Mononuclear cell (primary cell): ENCODE measurements around the gene KIR2DL4. TPM values are rescaled to one million over a fixed set of nuclear protein-coding genes. Genes with fewer than 3 reads are reported as not detected.
"Not testable (repeated sequence)": the region's sequence is repeated elsewhere in the genome, so short reads cannot be mapped to it uniquely, and the experiment has no call there.

Experiments
- H3K27me3 ChIP-seq: 2 replicates; pipeline ENCODE4 v1.6.0; 2011; ENCODE audit warnings: low read length, control low read depth; ENCODE audit not compliant: insufficient read depth
- H3K4me1 ChIP-seq: 2 replicates; pipeline ENCODE4 v1.5.1; 2011; ENCODE audit warnings: mild to moderate bottlenecking, low read length, control low read depth; ENCODE audit not compliant: insufficient read depth
- H3K4me3 ChIP-seq: 2 replicates; pipeline ENCODE4 v1.5.1; 2011; ENCODE audit warnings: mild to moderate bottlenecking, low read length, moderate library complexity
- H3K9me3 ChIP-seq: 2 replicates; pipeline ENCODE4 v1.5.1; 2011; ENCODE audit warnings: low read depth, mild to moderate bottlenecking, control low read depth, low read length
- total RNA-seq: library from RNA; depleted of rRNA; stranded (reverse); fragments of >200 nt; gene quantifications from one replicate; pipeline ENCODE4 v1.2.3, GENCODE V29; 2012

The KIR2DL4 gene
- 0.31 TPM for total RNA-seq

DNA sequence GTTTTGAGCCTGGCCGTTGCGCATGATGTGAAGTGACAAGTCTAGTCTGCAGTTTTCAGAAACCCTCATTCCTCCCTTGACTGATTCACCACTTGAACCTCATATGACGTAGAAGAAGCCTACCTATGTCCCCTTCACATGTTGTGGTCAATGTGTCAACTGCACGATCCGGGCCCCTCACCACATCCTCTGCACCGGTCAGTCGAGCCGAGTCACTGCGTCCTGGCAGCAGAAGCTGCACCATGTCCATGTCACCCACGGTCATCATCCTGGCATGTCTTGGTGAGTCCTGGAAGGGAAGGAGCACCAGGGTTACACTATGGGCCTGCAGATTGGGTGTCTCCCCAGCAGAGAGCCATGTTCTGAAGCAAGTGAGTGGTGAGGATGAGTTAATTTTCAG, at the start of gene KIR2DL4:
Gene KIR2DL4, plus strand, starts transcription at position 201 of the 400 bp plus-strand sequence. Its CDS starts 42 bp downstream, at position 243.
- H3K27me3 ChIP-seq: no peaks in the 10 kb centered on the region

DNA sequence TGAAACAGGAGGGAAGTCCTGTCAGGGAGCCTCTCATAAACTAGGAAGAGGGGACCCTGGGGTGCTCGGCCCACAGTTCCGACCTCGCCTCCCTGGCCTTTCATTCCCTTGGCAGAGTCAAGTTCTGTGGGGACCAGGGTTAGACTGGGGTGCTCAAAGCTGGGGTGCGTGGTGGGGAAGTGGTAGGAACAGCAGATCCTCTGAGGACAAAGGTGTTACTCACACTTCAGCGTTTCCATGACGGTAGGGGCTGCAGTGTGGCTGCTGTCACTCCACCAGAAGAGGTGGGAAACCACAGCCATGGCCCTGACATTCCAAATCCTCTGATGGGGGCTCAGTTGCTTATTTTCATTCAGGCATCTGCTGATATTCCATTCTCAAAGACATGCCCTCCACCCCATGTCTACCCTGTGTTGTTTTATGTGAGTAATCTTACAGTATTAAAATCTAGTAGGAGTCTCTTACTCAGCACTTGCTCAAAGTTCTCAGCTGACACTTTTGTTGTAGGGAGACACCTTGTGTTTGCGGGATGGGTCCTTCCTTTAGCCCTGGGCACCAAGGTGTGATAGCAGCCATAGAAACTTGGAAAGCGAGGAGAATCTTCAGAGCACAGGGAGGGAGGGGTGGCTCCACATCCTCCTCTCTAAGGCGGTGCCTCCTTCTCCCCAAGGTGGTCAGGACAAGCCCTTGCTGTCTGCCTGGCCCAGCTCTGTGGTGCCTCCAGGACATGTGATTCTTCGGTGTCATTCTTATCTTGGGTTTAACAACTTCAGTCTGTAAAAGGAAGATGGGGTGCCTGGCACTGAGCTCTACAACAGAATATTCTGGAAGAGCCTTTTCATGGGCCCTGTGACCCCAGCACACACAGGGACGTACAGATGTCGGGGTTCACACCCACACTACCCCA, 47.0 kb upstream of the KIR2DL4 start:
- H3K9me3 ChIP-seq, H3K4me3 ChIP-seq, H3K4me1 ChIP-seq, H3K27me3 ChIP-seq: not testable (repeated sequence)

More for the DNA sequence above, at the start of gene KIR2DL4:
- no peaks in the 10 kb centered on the region for H3K9me3 ChIP-seq
- H3K4me3 ChIP-seq: no peak within 1 kb of the TSS
- H3K4me1 ChIP-seq: no peaks in the 10 kb centered on the region

DNA sequence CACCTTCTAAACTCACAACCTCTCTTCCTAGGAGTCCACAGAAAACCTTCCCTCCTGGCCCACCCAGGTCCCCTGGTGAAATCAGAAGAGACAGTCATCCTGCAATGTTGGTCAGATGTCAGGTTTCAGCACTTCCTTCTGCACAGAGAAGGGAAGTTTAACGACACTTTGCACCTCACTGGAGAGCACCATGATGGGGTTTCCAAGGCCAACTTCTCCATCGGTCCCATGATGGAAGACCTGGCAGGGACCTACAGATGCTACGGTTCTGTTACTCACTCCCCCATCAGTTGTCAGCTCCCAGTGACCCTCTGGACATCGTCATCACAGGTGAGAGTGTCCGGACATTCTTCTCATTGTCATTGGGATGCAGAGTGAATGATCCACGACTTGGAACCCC, 44.8 kb upstream of the KIR2DL4 start:
- H3K27me3 ChIP-seq: not testable (repeated sequence)

DNA sequence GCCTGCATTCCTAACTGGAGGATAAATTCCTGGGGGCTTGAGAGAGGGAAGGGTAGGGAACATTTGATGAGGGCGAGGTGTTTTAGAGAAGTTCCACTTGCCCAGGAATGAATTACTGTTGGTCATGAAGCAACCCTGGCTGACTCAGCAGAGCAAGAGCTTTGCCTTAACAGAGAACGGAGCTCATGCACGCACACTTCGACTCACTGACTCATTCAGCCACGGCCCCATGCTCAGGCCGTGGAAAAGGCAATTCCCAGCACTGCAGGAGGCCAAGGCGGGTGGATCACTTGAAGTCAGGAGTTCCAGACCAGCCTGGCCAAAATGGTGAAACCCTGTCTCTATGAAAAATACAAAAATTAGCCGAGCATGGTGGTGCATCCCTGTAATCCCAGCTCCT, 39.2 kb upstream of the KIR2DL4 start:
- H3K4me3 ChIP-seq, H3K27me3 ChIP-seq, H3K9me3 ChIP-seq: not testable (repeated sequence)
- peaks cover 15% of the 10 kb centered on the region for H3K4me1 ChIP-seq

More for the DNA sequence above, 44.8 kb upstream of the KIR2DL4 start:
- not testable (repeated sequence) for H3K4me3 ChIP-seq, H3K9me3 ChIP-seq, H3K4me1 ChIP-seq

DNA sequence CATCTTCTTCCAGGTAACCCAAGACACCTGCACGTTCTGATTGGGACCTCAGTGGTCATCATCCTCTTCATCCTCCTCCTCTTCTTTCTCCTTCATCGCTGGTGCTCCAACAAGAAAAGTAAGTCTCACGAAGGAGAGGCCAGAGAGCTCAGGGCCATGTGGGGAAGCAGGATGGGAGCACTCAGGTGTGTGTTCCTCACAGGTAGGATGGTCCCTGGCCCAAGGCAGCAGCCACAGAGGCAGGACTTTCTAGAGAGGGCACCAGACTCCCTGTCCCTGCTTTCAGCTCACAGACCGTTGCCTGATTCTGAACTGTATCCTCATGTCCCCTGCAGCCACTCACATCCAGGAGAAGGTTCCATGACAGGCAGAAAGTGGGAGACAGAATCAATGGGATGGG, 36.9 kb upstream of the KIR2DL4 start:
- not testable (repeated sequence) for H3K9me3 ChIP-seq, H3K27me3 ChIP-seq, H3K4me3 ChIP-seq
- peaks cover 15% of the 10 kb centered on the region for H3K4me1 ChIP-seq

DNA sequence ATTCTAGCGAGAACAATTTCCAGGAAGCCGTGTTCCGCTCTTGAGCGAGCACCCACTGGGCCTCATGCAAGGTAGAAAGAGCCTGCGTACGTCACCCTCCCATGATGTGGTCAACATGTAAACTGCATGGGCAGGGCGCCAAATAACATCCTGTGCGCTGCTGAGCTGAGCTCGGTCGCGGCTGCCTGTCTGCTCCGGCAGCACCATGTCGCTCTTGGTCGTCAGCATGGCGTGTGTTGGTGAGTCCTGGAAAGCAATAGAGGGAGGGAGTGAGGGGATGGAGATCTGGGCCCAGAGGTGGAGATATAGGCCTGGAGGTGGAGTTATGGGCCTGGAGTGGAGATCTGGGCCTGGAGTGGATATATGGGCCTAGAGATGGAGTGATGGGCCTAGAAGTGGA, 33.8 kb upstream of the KIR2DL4 start, which contains the start of gene KIR2DL1:
Gene KIR2DL1, plus strand, starts transcription at position 148 of the 400 bp plus-strand sequence. Its CDS starts 58 bp downstream, at position 206.
- H3K4me3 ChIP-seq, H3K4me1 ChIP-seq, H3K9me3 ChIP-seq, H3K27me3 ChIP-seq: not testable (repeated sequence)

DNA sequence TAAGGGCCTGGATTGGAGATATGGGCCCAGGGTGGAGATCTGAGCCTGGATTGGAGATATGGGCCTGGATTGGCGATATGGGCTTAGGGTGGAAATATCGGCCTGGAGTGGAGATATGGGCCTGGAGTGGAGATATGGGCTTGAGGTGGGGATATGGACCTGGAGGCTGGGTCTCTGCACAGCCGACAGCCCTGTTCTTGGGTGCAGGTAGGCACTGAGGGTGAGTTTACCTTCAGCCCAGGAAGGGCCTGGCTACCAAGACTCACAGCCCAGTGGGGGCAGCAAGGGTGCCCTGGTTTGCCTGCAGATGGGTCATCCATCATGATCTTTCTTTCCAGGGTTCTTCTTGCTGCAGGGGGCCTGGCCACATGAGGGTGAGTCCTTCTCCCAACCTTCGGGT, 32.9 kb upstream of the KIR2DL4 start:
- not testable (repeated sequence) for H3K9me3 ChIP-seq, H3K4me3 ChIP-seq, H3K27me3 ChIP-seq, H3K4me1 ChIP-seq

DNA sequence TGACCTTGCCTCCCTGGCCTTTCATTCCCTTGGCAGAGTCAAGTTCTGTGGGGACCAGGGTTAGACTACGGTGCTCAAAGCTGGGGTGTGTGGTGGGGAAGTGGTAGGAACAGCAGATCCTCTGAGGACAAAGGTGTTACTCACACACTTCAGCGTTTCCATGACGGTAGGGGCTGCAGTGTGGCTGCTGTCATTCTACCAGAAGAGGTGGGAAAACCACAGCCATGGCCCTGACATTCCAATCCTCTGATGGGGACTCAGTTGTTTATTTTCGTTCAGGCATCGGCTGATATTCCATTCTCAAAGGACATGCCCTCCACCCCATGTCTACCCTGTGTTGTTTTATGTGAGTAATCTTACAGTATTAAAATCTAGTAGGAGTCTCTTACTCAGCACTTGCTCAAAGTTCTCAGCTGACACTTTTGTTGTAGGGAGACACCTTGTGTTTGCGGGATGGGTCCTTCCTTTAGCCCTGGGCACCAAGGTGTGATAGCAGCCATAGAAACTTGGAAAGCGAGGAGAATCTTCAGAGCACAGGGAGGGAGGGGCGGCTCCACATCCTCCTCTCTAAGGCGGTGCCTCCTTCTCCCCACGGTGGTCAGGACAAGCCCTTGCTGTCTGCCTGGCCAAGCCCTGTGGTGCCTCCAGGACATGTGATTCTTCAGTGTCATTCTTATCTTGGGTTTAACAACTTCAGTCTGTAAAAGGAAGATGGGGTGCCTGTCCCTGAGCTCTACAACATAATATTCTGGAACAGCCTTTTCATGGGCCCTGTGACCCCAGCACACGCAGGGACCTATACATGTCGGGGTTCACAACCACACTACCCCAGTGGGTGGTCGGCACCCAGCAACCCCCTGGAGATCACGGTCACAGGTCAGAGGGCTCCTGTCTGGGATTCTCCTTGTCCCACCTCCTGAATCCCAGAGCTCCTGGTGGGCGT, 32.1 kb upstream of the KIR2DL4 start:
- H3K4me3 ChIP-seq, H3K27me3 ChIP-seq, H3K9me3 ChIP-seq, H3K4me1 ChIP-seq: not testable (repeated sequence)

DNA sequence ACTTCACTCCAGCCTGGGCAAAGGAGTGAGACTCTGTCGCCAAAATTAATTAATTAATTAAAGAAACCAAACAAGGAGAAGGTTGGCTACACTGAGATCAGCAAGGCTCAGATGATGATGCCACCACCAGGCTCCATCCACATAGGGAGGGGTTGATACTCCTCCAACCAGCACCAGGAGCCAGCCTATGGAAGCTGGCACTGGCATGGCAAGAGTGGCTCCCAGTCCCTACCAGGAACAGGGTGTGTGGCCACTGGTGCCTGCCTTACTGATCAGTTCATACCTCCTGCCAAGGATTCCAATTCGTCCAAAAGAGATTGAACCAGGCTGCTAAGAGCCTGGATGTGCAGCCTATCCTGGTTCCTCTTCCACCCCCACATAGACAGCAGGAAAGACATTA, 30.7 kb upstream of the KIR2DL4 start:
- H3K4me3 ChIP-seq, H3K27me3 ChIP-seq, H3K9me3 ChIP-seq, H3K4me1 ChIP-seq: not testable (repeated sequence)

DNA sequence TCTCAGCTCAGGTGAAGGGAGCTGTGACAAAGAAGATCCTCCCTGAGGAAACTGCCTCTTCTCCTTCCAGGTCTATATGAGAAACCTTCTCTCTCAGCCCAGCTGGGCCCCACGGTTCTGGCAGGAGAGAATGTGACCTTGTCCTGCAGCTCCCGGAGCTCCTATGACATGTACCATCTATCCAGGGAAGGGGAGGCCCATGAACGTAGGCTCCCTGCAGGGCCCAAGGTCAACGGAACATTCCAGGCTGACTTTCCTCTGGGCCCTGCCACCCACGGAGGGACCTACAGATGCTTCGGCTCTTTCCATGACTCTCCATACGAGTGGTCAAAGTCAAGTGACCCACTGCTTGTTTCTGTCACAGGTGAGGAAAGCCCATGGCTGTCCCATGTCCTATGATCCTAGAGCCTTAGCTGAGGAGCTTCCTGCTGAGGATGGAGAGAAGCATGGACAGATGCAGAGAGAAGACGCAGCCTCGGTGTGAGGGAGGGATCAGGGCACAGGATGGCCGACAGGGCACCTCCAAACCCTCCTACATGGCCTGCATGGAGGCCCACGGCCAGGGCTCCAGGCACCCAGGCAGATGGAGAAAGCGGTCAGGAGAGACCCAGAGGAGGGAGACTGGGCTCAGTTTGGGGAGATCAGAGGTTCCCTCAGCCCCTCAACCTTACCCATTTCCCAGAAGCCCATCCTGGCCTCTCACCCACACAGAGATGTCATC, 28.2 kb upstream of the KIR2DL4 start:
- H3K4me3 ChIP-seq, H3K9me3 ChIP-seq, H3K27me3 ChIP-seq, H3K4me1 ChIP-seq: not testable (repeated sequence)

DNA sequence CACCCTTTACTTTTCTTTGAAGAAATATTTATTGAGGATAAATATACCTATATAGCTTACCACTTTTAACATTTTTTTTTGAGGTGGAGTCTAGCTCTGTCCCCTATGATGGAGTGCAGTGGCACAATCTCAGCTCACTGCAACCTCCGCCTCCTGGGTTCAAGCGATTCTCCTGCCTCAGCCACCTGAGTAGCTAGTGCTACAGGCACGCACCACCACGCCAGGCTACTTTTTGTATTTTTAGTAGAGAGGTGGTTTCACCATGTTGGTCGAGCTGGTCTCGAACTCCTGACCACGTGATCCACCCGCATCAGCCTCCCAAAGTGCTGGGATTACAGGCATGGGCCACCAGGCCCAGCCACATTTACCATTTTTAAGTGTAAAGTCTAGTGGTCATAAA, 27.6 kb upstream of the KIR2DL4 start:
- H3K27me3 ChIP-seq, H3K4me3 ChIP-seq, H3K9me3 ChIP-seq, H3K4me1 ChIP-seq: not testable (repeated sequence)

DNA sequence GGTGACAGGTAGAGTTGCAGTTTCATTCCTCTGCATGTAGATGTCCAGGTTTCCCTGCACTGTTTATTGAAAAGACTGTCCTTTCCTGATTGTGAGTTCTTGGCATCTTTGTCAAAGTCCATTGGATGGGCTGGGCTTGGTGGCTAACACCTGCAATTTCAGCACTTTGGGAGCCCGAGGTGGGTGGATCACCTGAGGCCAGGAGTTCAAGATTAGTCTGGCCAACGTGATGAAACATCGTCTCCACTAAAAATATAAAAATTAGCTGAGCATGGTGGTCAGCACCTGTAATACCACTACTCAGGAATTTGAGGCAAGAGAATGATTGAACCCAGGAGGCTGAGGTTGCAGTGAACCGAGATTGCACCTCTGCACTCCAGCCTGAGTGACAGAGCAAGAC, 25.6 kb upstream of the KIR2DL4 start:
- not testable (repeated sequence) for H3K27me3 ChIP-seq, H3K9me3 ChIP-seq, H3K4me3 ChIP-seq, H3K4me1 ChIP-seq

DNA sequence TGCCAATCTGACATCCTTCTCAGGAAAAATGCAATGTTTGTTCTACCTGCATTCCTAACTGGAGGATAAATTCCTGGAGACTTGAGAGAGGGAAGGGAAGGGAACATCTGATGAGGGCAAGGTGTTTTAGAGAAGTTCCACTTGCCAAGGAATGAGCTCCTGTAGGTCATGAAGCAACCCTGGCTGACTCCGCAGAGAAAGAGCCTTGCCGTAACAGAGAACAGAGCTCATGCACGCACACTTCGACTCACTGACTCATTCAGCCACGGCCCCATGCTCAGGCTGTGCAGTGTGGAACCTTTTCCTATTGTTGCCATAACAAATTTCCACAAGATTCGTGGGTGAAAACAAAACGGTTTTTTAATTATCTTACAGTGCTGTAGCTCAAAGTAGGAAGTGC, 24.5 kb upstream of the KIR2DL4 start:
- H3K4me1 ChIP-seq, H3K9me3 ChIP-seq: not testable (repeated sequence)

DNA sequence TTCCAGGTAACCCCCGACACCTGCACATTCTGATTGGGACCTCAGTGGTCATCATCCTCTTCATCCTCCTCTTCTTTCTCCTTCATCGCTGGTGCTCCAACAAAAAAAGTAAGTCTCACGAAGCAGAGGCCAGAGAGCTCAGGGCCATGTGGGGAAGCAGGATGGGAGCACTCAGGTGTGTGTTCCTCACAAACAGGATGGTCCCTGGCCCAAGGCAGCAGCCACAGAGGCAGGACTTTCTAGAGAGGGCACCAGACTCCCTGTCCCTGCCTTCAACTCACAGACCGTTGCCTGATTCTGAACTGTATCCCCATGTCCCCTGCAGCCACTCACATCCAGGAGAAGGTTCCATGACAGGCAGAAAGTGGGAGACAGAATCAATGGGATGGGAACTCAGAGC, 20.5 kb upstream of the KIR2DL4 start:
- H3K4me3 ChIP-seq, H3K27me3 ChIP-seq, H3K9me3 ChIP-seq: not testable (repeated sequence)
- H3K4me1 ChIP-seq: peaks cover 11% of the 10 kb centered on the region

More for the DNA sequence above, 24.5 kb upstream of the KIR2DL4 start:
- not testable (repeated sequence) for H3K4me3 ChIP-seq, H3K27me3 ChIP-seq
